C4-2B (cell line): ENCODE results near the gene PUS10.

Experiments used
- ZFX ChIP-seq: fragments of 450-650 bp; IDR thresholded peaks from 2 replicates; pipeline ENCODE4 v1.6.1; 2017
- TF ChIP-seq, protein P1 (sequence below): fragments of 450-650 bp; conservative IDR thresholded peaks from 2 replicates; pipeline ENCODE4 v1.5.1; 2017; ENCODE audit warnings: mild to moderate bottlenecking

DNA sequence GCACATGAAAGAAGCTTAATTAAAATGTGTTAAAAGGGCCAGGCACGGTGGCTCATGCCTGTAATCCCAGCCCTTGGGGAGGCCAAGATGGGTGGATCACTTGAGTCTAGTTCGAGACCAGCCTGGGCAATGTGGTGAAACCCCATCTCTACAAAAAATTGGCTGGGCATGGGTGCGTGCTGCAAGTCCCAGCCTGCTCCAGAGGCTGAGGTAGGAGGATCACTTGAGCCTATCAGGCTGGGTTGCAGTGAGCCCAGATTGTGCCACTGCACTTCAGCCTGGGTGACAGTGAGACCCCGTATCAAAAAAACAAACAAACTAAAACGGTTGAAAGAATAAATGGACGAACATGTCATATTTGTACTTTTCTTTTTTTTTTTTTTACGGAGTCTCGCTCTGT, 110.7 kb downstream of the PUS10 start:
- TF ChIP-seq, protein P1, sequence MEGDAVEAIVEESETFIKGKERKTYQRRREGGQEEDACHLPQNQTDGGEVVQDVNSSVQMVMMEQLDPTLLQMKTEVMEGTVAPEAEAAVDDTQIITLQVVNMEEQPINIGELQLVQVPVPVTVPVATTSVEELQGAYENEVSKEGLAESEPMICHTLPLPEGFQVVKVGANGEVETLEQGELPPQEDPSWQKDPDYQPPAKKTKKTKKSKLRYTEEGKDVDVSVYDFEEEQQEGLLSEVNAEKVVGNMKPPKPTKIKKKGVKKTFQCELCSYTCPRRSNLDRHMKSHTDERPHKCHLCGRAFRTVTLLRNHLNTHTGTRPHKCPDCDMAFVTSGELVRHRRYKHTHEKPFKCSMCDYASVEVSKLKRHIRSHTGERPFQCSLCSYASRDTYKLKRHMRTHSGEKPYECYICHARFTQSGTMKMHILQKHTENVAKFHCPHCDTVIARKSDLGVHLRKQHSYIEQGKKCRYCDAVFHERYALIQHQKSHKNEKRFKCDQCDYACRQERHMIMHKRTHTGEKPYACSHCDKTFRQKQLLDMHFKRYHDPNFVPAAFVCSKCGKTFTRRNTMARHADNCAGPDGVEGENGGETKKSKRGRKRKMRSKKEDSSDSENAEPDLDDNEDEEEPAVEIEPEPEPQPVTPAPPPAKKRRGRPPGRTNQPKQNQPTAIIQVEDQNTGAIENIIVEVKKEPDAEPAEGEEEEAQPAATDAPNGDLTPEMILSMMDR = no peak
- no peak for TF ChIP-seq ZFX
